ENCODE data around the gene CKLF. TPM values are rescaled to one million over a fixed set of nuclear protein-coding genes. Genes with fewer than 3 reads are reported as not detected.

CKLF gene
- total RNA-seq, 2 experiments from 2014 or later, result 183 to 188 TPM

DNA sequence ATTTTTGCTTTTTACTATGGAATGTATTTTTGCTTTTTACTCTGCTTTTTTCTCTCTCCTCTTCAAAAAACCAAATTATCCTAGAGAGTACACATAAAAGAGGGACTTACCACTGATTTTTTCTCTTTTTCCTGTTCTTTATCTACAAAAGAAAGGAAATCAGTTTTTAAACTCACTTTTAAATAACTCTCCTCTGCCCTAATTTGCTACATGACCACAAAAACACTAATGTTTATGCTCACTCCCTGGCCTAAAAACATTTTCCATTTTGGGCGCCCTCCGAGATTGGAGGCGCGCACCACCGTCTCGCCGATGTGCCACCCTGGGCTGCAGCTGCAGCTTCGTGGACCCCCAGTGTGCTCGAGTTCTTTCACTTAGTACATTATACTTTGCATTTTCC, 3.5 kb upstream of the CKLF start:
- CTCF ChIA-PET, result interaction anchor here (1.0 to 2.6 kb wide), 3 partner anchors 33 to 142 kb away, joined by 4 to 8 read pairs (median 4); no protein-coding TSS in a partner anchor
- POLR2A ChIA-PET, result interaction anchor here (0.6 to 9.9 kb wide), 7 partner anchors 9 to 55 kb away, joined by 3 to 286 read pairs (median 4); partner anchors contain the start of gene CMTM3
- Mint-ChIP-seq H3K4me3 (peak overlapping the region; percentile 71), H3K27me3 (no peaks in the 10 kb centered on the region), H3K27ac (peak overlapping the region; percentile 78), H3K4me1 (peaks cover 50% of the 10 kb centered on the region), H3K36me3 (ENCODE audit: low read depth) (peaks cover 24% of the 10 kb centered on the region), H3K9me3 (no peaks in the 10 kb centered on the region)
- DNase-seq, result no peak

DNA sequence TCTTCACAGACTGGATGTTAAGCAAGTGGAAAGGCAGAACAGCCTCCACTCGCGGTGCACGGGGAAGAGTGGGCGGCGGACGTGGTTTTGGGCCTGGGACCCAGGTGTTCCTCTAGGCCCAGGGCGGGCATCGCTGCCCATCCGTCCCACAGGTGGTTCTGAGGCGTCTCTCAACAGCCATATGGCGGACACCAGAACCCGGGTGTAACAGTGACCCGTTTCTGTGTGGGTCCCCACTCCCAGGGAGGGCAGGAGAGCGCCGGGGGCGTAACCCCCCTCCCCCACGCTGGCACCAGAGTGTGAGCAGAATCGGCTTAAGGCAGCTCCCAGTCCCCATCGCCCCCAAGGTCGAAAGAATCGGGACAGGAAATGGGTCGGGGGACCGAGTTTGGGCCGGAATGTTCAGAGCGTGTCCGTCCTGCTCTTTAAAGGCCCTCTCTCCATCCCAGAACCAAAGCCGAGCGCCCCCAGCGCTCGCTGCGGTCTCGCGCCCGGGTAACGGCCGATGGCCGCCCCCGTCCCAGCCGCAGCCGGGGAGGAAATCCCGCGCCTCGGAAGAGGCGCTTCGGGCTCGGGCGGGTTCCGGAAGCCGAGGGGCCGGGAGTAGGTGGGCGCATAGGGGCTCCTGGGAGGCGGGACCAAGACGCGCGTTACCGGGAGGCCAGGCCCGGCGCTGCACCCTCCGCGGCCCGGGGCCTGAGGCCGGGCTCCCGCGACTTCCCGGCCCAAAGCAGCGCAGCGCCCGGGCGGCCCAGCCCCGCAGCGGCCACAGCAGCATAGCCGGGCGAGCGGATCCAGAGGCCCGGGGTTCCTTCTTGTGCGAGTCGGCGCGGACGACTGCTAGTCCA, 2.9 kb upstream of the CKLF start, which contains the start of gene TK2:
TK2 (minus strand) TSS at position 839 of the 848 bp plus-strand sequence; CDS start at position 778, 61 bp downstream.
- H3K4me1 Mint-ChIP-seq, result peaks cover 57% of the 10 kb centered on the region
- POLR2A ChIA-PET, result interaction anchor here (0.6 to 9.9 kb wide), 6 partner anchors 10 to 54 kb away, joined by 3 to 286 read pairs (median 22); partner anchors contain the start of gene CMTM3
- H3K27ac Mint-ChIP-seq, result peak within 1 kb of the TSS; percentile 91
- CTCF ChIA-PET, result interaction anchor here (2.6 to 4.9 kb wide), 3 partner anchors 14 to 40 kb away, joined by 8 to 43 read pairs (median 12); no protein-coding TSS in a partner anchor
- peak within 1 kb of the TSS; percentile 98 for H3K4me3 Mint-ChIP-seq
- no peaks in the 10 kb centered on the region for H3K9me3 Mint-ChIP-seq
- H3K36me3 Mint-ChIP-seq (ENCODE audit: low read depth), result peaks cover 30% of the 10 kb centered on the region
- no peaks in the 10 kb centered on the region for H3K27me3 Mint-ChIP-seq
- DNase-seq, result peak; percentile 55

DNA sequence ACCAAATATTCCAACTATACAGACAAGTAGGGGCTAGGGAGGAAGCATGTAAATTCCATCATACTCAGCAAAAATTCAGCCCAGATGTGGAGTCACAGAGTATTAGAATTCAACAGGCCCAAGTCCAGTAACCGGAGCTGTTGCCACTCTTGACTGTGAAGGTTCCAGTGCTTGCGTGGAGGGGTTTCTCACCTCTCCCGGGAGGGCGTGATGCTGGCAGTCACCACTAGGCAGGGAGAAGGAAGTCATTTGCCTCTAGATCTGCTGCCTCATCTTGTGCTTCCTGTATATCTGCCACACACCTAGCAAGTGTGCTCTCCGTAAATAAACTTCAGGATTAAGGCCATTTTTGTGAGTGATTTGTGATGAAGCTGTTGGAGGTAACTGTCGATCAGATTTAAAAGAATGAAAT, 1.0 kb upstream of the CKLF start:
- Mint-ChIP-seq H3K4me3 (peak overlapping the region; percentile 98), H3K27ac (peak overlapping the region; percentile 91), H3K36me3 (ENCODE audit: low read depth) (peaks cover 46% of the 10 kb centered on the region), H3K9me3 (no peaks in the 10 kb centered on the region), H3K27me3 (no peaks in the 10 kb centered on the region), H3K4me1 (peaks cover 75% of the 10 kb centered on the region)
- POLR2A ChIA-PET, result interaction anchor here (0.7 to 9.9 kb wide), 18 partner anchors 9 to 145 kb away, joined by 4 to 286 read pairs (median 12); partner anchors contain the start of genes CMTM2 and CMTM3
- peak; percentile 67 for DNase-seq
- CTCF ChIA-PET, result interaction anchor here (0.6 to 4.9 kb wide), 16 partner anchors 8 to 279 kb away, joined by 3 to 43 read pairs (median 7); partner anchors contain the start of genes CMTM3 and NAE1

DNA sequence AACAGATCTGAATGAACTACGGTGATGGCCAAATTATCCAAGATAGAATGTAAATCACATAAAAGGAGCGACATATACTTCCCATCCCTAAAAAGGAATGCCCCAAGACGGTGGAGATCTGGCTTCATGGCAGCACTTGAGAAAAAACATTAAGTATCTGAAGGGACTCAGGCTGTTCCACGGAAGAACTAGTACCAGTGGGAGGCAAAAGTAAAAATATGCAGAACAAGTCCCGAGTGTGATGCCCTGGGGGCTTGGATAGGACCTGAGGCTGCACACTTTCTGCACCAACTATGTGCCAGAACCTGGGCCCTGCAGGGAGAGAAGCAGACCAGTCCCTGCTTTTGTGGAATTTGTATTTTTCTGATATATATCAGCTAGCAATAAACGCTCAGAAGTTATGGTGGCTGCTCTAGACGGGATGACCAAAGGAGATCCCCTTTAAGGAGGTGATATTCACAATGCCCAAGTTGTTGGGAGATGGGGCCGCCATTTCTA, 539 bp upstream of the CKLF start:
- Mint-ChIP-seq H3K27ac (peak overlapping the region; percentile 91), H3K36me3 (ENCODE audit: low read depth) (peaks cover 51% of the 10 kb centered on the region), H3K4me3 (peak overlapping the region; percentile 98), H3K27me3 (no peaks in the 10 kb centered on the region), H3K9me3 (no peaks in the 10 kb centered on the region), H3K4me1 (peaks cover 78% of the 10 kb centered on the region)
- POLR2A ChIA-PET, result interaction anchor here (0.7 to 9.9 kb wide), 25 partner anchors 9 to 279 kb away, joined by 3 to 286 read pairs (median 6); partner anchors contain the start of genes CMTM2, CMTM3, DYNC1LI2 and NAE1
- CTCF ChIA-PET, result interaction anchor here (0.6 to 4.9 kb wide), 21 partner anchors 9 to 321 kb away, joined by 3 to 43 read pairs (median 4); partner anchors contain the start of genes CMTM3 and NAE1
- no peak for DNase-seq

DNA sequence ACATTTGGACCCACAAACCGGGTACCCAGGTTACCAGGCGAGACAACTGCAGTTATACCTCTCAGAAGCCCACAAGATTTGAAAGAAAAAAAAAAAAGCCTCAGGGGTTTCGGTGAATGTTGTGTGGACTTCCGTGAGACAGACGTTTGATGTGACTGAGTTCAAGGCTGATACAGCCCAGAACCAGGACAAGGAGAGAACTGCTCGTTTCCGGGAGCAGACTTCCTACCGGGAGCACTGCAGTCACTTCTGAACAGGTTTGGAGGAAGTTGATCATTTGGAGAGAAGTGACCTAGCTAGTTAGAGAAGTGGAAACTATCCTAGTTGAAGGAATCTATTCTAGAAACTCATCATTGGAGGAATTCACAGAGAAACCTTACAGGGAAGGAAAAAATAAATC, 847 bp downstream of the CKLF start:
- Mint-ChIP-seq H3K27me3 (no peaks in the 10 kb centered on the region), H3K9me3 (no peaks in the 10 kb centered on the region), H3K27ac (peak overlapping the region; percentile 91), H3K4me3 (peak overlapping the region; percentile 98), H3K36me3 (ENCODE audit: low read depth) (peaks cover 62% of the 10 kb centered on the region), H3K4me1 (peaks cover 76% of the 10 kb centered on the region)
- no peak for DNase-seq
- POLR2A ChIA-PET, result interaction anchor here (0.7 to 9.9 kb wide), 17 partner anchors 10 to 147 kb away, joined by 3 to 286 read pairs (median 13); partner anchors contain the start of gene CMTM3
- CTCF ChIA-PET, result interaction anchor here (0.8 to 4.9 kb wide), 11 partner anchors 10 to 317 kb away, joined by 4 to 43 read pairs (median 8); partner anchors contain the start of gene NAE1

DNA sequence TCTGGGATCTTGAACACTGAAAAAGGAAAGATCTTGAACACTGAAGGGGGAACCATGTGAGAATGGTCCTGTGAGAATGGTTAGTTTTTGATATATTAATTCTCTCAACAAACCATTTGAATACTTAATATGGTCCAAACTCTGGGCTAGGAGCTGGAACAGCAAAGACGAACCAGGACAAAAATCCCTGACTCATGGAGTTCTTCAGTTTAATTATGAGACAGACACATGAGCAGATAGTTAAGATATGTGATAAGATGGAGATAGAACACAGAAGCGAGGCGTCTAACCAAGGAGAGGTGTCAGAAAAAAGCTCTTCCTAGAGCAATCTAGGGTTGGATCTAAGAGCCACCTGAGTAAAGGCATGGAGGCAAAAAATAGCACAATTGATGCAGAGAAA, 1.6 kb downstream of the CKLF start:
- no peak for DNase-seq
- Mint-ChIP-seq H3K27me3 (no peaks in the 10 kb centered on the region), H3K27ac (peak overlapping the region; percentile 91), H3K36me3 (ENCODE audit: low read depth) (peaks cover 70% of the 10 kb centered on the region), H3K9me3 (no peaks in the 10 kb centered on the region), H3K4me3 (peak overlapping the region; percentile 98), H3K4me1 (peaks cover 76% of the 10 kb centered on the region)
- POLR2A ChIA-PET, result interaction anchor here (3.2 to 9.9 kb wide), 8 partner anchors 10 to 54 kb away, joined by 13 to 286 read pairs (median 40); partner anchors contain the start of gene CMTM3
- CTCF ChIA-PET, result interaction anchor here (0.7 to 4.9 kb wide), 6 partner anchors 9 to 148 kb away, joined by 3 to 43 read pairs (median 10); partner anchors contain the start of gene CMTM3

DNA sequence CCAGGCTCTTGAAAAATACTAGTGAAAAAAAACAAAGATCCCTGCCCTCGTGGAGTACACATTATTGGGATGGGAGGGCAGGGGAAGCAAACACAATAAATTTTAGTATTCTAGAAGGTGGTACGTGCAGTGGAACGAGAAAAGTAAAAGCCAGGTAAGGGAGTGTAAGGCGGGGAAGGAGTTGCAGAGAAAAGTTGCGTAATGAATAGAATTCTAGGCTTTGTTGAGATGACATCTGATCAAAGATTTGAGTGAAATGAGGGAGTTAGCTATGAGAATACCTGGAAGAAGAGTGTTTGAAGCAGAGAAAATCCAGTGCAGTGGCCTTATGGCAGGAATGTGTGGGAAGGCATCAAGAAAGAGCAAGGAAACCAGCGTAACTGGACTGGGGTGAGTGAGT, 2.1 kb downstream of the CKLF start:
- Mint-ChIP-seq H3K27ac (peak overlapping the region; percentile 91), H3K36me3 (ENCODE audit: low read depth) (peaks cover 75% of the 10 kb centered on the region), H3K4me3 (peak overlapping the region; percentile 98), H3K9me3 (no peaks in the 10 kb centered on the region), H3K4me1 (peaks cover 77% of the 10 kb centered on the region), H3K27me3 (no peaks in the 10 kb centered on the region)
- POLR2A ChIA-PET, result interaction anchor here (3.2 to 9.9 kb wide), 6 partner anchors 13 to 54 kb away, joined by 13 to 286 read pairs (median 38); partner anchors contain the start of gene CMTM3
- CTCF ChIA-PET, result interaction anchor here (1.0 to 4.9 kb wide), 4 partner anchors 9 to 148 kb away, joined by 3 to 43 read pairs (median 10); partner anchors contain the start of gene CMTM3
- no peak for DNase-seq

DNA sequence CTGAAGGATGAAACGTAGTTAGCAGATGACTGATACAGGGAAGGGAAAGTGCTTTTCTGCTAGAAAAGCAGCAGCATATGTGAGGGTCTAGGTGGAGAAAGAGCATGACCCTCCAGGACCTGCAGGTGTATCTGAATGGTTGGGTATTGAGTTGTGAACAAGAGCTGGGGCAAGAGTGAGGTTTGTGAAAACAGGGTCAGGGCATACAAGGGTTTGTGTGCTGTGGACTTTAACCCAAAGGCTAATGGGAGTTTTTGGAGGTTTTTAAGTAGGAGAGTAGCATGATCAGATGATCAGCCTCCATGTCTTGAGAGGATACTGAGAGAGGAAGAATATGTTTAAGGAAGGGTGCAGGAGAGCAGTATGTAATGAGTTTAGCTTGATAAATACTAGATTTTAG, 7.7 kb downstream of the CKLF start:
- no peak overlapping the region for H3K4me3 Mint-ChIP-seq
- H3K9me3 Mint-ChIP-seq, result no peaks in the 10 kb centered on the region
- no peak for DNase-seq
- H3K4me1 Mint-ChIP-seq, result peaks cover 83% of the 10 kb centered on the region
- no peaks in the 10 kb centered on the region for H3K27me3 Mint-ChIP-seq
- CTCF ChIA-PET, result interaction anchor here (0.8 to 2.1 kb wide), 6 partner anchors 8 to 155 kb away, joined by 3 to 6 read pairs (median 4); partner anchors contain the start of gene CKLF
- POLR2A ChIA-PET, result interaction anchor here (0.9 to 1.1 kb wide), 2 partner anchors 8 to 38 kb away, joined by 4 to 6 read pairs; partner anchors contain the start of gene CKLF
- H3K36me3 Mint-ChIP-seq (ENCODE audit: low read depth), result peaks cover 89% of the 10 kb centered on the region
- peak overlapping the region; percentile 49 for H3K27ac Mint-ChIP-seq

DNA sequence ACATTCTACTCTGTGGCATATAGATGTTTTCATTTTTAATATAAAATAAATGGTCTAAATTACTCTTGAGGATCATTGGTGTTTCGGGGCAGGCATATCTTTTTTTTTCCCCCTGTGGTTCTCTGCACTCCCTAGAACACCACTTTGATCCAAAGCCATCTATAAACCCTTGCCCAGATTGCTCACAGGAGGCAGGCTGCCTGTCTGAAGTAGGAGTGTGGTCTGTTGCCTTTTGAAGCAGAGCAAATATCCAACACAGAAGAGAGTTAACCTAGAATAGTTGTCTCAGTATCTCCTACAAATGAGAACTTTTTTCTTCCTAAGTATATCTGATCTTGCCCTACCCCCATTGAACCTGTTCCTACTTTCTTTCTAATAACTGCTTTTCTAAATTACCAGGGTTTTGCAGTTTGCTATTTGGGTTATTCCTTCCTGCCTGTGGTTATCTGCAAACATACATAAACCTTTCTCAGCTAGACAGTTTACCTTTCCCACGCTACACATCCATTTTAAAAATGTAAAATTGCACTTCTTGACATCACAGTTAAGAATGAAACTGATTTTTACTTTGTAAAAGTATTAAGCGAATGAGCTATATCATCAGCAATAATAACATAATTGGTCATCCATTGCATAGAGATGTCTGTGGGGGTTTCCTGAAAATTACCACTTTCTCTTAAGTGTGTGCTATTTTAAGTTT, 9.2 kb downstream of the CKLF start:
- peaks cover 89% of the 10 kb centered on the region for H3K36me3 Mint-ChIP-seq (ENCODE audit: low read depth)
- CTCF ChIA-PET, result interaction anchor here (0.6 to 4.3 kb wide), 12 partner anchors 9 to 177 kb away, joined by 3 to 44 read pairs (median 9); partner anchors contain the start of genes CKLF, CMTM2, CMTM3 and TK2
- H3K9me3 Mint-ChIP-seq, result no peaks in the 10 kb centered on the region
- DNase-seq, result no peak
- H3K27ac Mint-ChIP-seq, result peak overlapping the region; percentile 75
- peak overlapping the region; percentile 18 for H3K4me3 Mint-ChIP-seq
- peaks cover 72% of the 10 kb centered on the region for H3K4me1 Mint-ChIP-seq
- POLR2A ChIA-PET, result interaction anchor here (0.6 to 4.8 kb wide), 14 partner anchors 10 to 190 kb away, joined by 3 to 52 read pairs (median 6); partner anchors contain the start of genes CKLF, CMTM2, CMTM3 and TK2
- no peaks in the 10 kb centered on the region for H3K27me3 Mint-ChIP-seq

DNA sequence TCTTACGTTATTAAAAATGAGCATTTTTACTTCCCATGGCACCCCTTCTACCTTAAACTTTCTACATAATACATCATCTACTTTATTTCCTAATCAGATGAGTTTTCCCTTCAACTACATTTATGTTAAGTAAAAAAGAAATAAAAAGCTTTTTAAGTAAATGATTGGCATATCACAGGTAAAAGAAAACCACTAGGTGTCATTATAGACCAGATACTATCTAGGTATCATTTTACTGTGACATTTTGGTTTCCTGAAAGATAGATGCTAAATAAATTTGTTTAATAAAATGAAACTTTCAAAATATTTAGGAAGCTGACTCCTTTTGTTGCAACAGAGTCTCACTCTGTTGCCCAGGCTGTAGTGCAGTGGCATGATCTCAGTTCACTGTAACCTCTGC, 10.0 kb downstream of the CKLF start:
- Mint-ChIP-seq H3K27ac (peak overlapping the region; percentile 59), H3K27me3 (no peaks in the 10 kb centered on the region), H3K4me1 (peaks cover 69% of the 10 kb centered on the region), H3K4me3 (no peak overlapping the region), H3K9me3 (no peaks in the 10 kb centered on the region), H3K36me3 (ENCODE audit: low read depth) (peaks cover 92% of the 10 kb centered on the region)
- POLR2A ChIA-PET, result interaction anchor here (0.8 to 4.8 kb wide), 19 partner anchors 11 to 312 kb away, joined by 3 to 52 read pairs (median 4); partner anchors contain the start of genes CKLF, CMTM2, CMTM3 and TK2
- no peak for DNase-seq
- CTCF ChIA-PET, result interaction anchor here (0.6 to 4.3 kb wide), 18 partner anchors 10 to 306 kb away, joined by 3 to 44 read pairs (median 4); partner anchors contain the start of genes CKLF, CMTM2, CMTM3 and TK2

DNA sequence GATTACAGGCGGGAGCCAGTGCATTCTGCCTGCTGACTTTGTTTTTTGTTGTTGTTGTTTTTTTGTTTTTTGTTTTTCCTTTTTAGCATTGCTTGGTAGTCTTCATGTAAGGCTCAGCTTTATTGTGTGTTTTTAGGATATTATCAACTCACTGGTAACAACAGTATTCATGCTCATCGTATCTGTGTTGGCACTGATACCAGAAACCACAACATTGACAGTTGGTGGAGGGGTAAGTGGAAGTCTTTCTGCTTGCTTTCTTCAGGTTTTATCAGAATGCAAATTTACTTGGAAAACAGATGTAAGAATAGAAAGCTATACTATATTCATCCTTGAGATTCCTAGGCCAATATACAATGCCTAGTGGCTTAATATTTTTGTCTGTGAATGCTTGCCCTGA, 10.6 kb downstream of the CKLF start:
- no peaks in the 10 kb centered on the region for H3K9me3 Mint-ChIP-seq
- H3K27ac Mint-ChIP-seq, result peak overlapping the region; percentile 59
- no peak for DNase-seq
- POLR2A ChIA-PET, result interaction anchor here (0.8 to 4.8 kb wide), 19 partner anchors 9 to 312 kb away, joined by 3 to 52 read pairs (median 4); partner anchors contain the start of genes CKLF, CMTM2, CMTM3 and TK2
- peaks cover 92% of the 10 kb centered on the region for H3K36me3 Mint-ChIP-seq (ENCODE audit: low read depth)
- H3K4me3 Mint-ChIP-seq, result peak overlapping the region; percentile 16
- CTCF ChIA-PET, result interaction anchor here (0.7 to 4.3 kb wide), 18 partner anchors 11 to 305 kb away, joined by 3 to 44 read pairs (median 4); partner anchors contain the start of genes CKLF, CMTM2, DYNC1LI2 and TK2
- no peaks in the 10 kb centered on the region for H3K27me3 Mint-ChIP-seq
- peaks cover 71% of the 10 kb centered on the region for H3K4me1 Mint-ChIP-seq

Data from activated CD4-positive, alpha-beta memory T cell treated with anti-CD3 and anti-CD28 coated beads, Interleukin-2, amount 10 ng/mL, durations not matched to agents 7 days and 5 days (primary cell).